ENCODE measurements around the gene STIM2. TPM values are rescaled to one million over a fixed set of nuclear protein-coding genes. Genes with fewer than 3 reads are reported as not detected.

The STIM2 gene
- total and polyA plus RNA-seq, 10 of the 15 experiments (the other 5 are each of a cell fraction or from before 2014, with no cell fraction given): 4.7 to 41.5 (median 16.9) TPM

GRCh38 chr4:26857278-26858034, 3.2 kb upstream of the STIM2 start (continued):
- TF ChIP-seq, protein P1, sequence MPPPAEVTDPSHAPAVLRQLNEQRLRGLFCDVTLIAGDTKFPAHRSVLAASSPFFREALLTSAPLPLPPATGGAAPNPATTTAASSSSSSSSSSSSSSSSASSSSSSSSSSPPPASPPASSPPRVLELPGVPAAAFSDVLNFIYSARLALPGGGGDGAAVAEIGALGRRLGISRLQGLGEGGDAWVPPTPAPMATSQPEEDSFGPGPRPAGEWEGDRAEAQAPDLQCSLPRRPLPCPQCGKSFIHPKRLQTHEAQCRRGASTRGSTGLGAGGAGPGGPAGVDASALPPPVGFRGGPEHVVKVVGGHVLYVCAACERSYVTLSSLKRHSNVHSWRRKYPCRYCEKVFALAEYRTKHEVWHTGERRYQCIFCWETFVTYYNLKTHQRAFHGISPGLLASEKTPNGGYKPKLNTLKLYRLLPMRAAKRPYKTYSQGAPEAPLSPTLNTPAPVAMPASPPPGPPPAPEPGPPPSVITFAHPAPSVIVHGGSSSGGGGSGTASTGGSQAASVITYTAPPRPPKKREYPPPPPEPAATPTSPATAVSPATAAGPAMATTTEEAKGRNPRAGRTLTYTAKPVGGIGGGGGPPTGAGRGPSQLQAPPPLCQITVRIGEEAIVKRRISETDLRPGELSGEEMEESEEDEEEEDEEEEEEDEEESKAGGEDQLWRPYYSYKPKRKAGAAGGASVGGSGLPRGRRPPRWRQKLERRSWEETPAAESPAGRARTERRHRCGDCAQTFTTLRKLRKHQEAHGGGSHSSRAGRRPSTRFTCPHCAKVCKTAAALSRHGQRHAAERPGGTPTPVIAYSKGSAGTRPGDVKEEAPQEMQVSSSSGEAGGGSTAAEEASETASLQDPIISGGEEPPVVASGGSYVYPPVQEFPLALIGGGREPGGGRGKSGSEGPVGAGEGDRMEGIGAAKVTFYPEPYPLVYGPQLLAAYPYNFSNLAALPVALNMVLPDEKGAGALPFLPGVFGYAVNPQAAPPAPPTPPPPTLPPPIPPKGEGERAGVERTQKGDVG (CRISPR knock-in tag; IDR thresholded peaks at IDR 0.05): no peak
- TF ChIP-seq LARP7 (IDR thresholded peaks at IDR 0.05): peak; percentile 66; the same call in 1 of the 2 replicates
- TF ChIP-seq, protein P2, sequence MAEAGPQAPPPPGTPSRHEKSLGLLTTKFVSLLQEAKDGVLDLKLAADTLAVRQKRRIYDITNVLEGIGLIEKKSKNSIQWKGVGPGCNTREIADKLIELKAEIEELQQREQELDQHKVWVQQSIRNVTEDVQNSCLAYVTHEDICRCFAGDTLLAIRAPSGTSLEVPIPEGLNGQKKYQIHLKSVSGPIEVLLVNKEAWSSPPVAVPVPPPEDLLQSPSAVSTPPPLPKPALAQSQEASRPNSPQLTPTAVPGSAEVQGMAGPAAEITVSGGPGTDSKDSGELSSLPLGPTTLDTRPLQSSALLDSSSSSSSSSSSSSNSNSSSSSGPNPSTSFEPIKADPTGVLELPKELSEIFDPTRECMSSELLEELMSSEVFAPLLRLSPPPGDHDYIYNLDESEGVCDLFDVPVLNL (IDR thresholded peaks at IDR 0.05; ENCODE audit: low read depth, low read length): no peak
- peak; percentile 67 for TF ChIP-seq EED (IDR thresholded peaks at IDR 0.05; ENCODE audit: low read depth)
- TF ChIP-seq RFX5 (IDR thresholded peaks at IDR 0.05; ENCODE audit: low read depth, low read length): no peak
- TF ChIP-seq SMC3 (IDR thresholded peaks at IDR 0.05; ENCODE audit: borderline replicate concordance, low read length): no peak; the same call in 1 of the 2 replicates
- TF ChIP-seq NBN (IDR thresholded peaks at IDR 0.05): no peak
- no peak for TF ChIP-seq CUX1 (IDR thresholded peaks at IDR 0.05; ENCODE audit: insufficient replicate concordance, low read depth, low read length)
- TF ChIP-seq FOXK2 (IDR thresholded peaks at IDR 0.05): no peak
- no peak for TF ChIP-seq SMAD1 (IDR thresholded peaks at IDR 0.05; ENCODE audit: low read depth, partially characterized antibody)
- 0 out of 2 replicates have a peak, but pooled peaks have one; percentile 55 for TF ChIP-seq MEF2A (IDR thresholded peaks at IDR 0.05; ENCODE audit: insufficient read depth, low read depth, low read length)
- TF ChIP-seq, protein P3, sequence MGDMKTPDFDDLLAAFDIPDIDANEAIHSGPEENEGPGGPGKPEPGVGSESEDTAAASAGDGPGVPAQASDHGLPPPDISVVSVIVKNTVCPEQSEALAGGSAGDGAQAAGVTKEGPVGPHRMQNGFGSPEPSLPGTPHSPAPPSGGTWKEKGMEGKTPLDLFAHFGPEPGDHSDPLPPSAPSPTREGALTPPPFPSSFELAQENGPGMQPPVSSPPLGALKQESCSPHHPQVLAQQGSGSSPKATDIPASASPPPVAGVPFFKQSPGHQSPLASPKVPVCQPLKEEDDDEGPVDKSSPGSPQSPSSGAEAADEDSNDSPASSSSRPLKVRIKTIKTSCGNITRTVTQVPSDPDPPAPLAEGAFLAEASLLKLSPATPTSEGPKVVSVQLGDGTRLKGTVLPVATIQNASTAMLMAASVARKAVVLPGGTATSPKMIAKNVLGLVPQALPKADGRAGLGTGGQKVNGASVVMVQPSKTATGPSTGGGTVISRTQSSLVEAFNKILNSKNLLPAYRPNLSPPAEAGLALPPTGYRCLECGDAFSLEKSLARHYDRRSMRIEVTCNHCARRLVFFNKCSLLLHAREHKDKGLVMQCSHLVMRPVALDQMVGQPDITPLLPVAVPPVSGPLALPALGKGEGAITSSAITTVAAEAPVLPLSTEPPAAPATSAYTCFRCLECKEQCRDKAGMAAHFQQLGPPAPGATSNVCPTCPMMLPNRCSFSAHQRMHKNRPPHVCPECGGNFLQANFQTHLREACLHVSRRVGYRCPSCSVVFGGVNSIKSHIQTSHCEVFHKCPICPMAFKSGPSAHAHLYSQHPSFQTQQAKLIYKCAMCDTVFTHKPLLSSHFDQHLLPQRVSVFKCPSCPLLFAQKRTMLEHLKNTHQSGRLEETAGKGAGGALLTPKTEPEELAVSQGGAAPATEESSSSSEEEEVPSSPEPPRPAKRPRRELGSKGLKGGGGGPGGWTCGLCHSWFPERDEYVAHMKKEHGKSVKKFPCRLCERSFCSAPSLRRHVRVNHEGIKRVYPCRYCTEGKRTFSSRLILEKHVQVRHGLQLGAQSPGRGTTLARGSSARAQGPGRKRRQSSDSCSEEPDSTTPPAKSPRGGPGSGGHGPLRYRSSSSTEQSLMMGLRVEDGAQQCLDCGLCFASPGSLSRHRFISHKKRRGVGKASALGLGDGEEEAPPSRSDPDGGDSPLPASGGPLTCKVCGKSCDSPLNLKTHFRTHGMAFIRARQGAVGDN (IDR thresholded peaks at IDR 0.05): peak; percentile 65
- no peak for TF ChIP-seq SIX5 (IDR thresholded peaks at IDR 0.05; ENCODE audit: low read depth, low read length, severe bottlenecking)
- peak; percentile 29 to 79; a peak in 3 of 4 replicates for TF ChIP-seq BHLHE40 (IDR thresholded peaks at IDR 0.05; ENCODE audit: borderline replicate concordance in 1 of 2, low read depth in 2 of 2, low read length in 1 of 2)
- peak; percentile 58; the same call in 1 of the 2 replicates for TF ChIP-seq NR2F1 (conservative IDR thresholded peaks at IDR 0.05)
- TF ChIP-seq RAD51 (IDR thresholded peaks at IDR 0.05): no peak

Data from GM12878 (cell line).